Measurements from ENCODE around the gene NAALADL2.

Gene NAALADL2

DNA sequence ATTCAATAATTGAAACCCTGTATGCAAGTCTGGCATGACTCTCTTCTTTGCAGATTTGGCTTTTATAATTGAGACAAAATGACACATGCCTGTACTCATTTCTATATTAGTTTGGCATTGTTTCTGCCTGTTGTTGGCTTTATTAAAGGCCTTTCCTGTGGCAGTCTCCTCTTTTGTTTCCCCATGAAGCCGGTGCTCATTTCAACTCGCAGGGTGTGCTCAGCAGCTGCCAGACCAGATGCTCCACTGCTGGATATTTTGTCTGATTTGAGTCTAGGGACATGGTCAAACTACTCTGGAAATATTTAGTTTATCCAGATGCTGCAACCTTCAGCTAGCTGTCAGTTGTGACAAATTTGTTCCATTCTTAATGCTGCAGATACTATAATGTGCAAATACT lies 445.3 kb downstream of the NAALADL2 start:
- H3K9ac ChIP-seq (ENCODE audit: low read length): no peak overlapping the region
- no peaks in the 10 kb centered on the region for H3K27me3 ChIP-seq (ENCODE audit: control insufficient read depth, insufficient read depth, low read length)
- H3K4me1 ChIP-seq (ENCODE audit: control insufficient read depth, low read depth, low read length): no peaks in the 10 kb centered on the region
- no peak overlapping the region for H3K4me3 ChIP-seq (ENCODE audit: low read length)
- no peak overlapping the region for H3K27ac ChIP-seq (ENCODE audit: low read length)
- H3K9me3 ChIP-seq (ENCODE audit: control insufficient read depth, low read depth, low read length): no peaks in the 10 kb centered on the region
- no peaks in the 10 kb centered on the region for H3K36me3 ChIP-seq (ENCODE audit: control insufficient read depth, low read depth, low read length)

DNA sequence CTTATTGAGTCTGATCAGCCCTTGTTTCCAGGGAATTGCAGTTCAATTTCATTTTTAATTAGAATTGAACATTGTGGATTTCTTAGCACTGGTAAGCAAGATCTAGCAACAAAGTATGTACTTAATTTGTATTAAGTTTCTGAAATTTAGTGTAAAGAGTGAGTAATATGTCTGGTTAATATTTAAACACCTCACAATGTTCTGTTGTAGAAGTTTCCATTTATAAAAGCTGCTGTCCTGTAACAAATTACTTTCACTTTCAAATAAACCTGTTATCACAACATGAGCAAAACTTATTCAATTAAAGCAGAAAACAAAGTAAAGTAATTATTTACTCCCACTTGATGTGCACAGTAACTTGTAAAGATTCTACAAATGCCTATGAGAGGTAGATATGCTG lies 448.5 kb downstream of the NAALADL2 start:
- Histone ChIP-seq H3K9ac (ENCODE audit: low read length) (no peak overlapping the region), H3K4me3 (ENCODE audit: low read length) (no peak overlapping the region), H3K4me1 (ENCODE audit: control insufficient read depth, low read depth, low read length) (no peaks in the 10 kb centered on the region), H3K27ac (ENCODE audit: low read length) (no peak overlapping the region), H3K27me3 (ENCODE audit: control insufficient read depth, insufficient read depth, low read length) (no peaks in the 10 kb centered on the region), H3K36me3 (ENCODE audit: control insufficient read depth, low read depth, low read length) (no peaks in the 10 kb centered on the region), H3K9me3 (ENCODE audit: control insufficient read depth, low read depth, low read length) (no peaks in the 10 kb centered on the region)

GRCh38 chr3:175308097-175308496 lies 449.0 kb downstream of the NAALADL2 start:
- no peaks in the 10 kb centered on the region for H3K36me3 ChIP-seq (ENCODE audit: control insufficient read depth, low read depth, low read length)
- no peak overlapping the region for H3K27ac ChIP-seq (ENCODE audit: low read length)

GRCh38 chr3:175310046-175310445 lies 450.9 kb downstream of the NAALADL2 start:
- Histone ChIP-seq H3K9ac (ENCODE audit: low read length) (no peak overlapping the region), H3K4me1 (ENCODE audit: control insufficient read depth, low read depth, low read length) (no peaks in the 10 kb centered on the region), H3K9me3 (ENCODE audit: control insufficient read depth, low read depth, low read length) (no peaks in the 10 kb centered on the region), H3K27ac (ENCODE audit: low read length) (no peak overlapping the region), H3K4me3 (ENCODE audit: low read length) (no peak overlapping the region), H3K27me3 (ENCODE audit: control insufficient read depth, insufficient read depth, low read length) (no peaks in the 10 kb centered on the region), H3K36me3 (ENCODE audit: control insufficient read depth, low read depth, low read length) (no peaks in the 10 kb centered on the region)

More at GRCh38 chr3:175308097-175308496, 449.0 kb downstream of the NAALADL2 start:
- Histone ChIP-seq H3K27me3 (ENCODE audit: control insufficient read depth, insufficient read depth, low read length) (no peaks in the 10 kb centered on the region), H3K9me3 (ENCODE audit: control insufficient read depth, low read depth, low read length) (no peaks in the 10 kb centered on the region), H3K4me3 (ENCODE audit: low read length) (no peak overlapping the region), H3K9ac (ENCODE audit: low read length) (no peak overlapping the region), H3K4me1 (ENCODE audit: control insufficient read depth, low read depth, low read length) (no peaks in the 10 kb centered on the region)

DNA sequence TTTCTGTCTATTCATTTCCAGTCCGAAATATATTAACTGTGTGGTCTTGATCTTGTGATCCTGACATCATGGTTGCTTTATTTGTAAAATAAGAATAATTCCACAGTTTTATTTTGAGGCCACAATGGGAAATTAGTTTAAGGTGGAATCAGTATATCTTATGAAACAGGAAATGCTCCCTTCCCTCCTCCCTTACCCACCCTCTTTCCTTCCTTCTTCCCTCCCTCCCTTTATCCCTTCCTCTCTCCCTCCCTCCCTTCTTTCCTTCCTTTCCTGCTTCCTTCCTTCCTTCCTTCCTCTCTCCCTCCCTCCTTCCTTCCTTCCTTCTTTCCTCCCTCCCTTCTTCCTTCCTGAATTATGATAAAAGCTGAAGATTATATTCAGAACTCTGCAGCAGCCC lies 452.3 kb downstream of the NAALADL2 start:
- Histone ChIP-seq H3K9me3 (ENCODE audit: control insufficient read depth, low read depth, low read length) (no peaks in the 10 kb centered on the region), H3K4me1 (ENCODE audit: control insufficient read depth, low read depth, low read length) (no peaks in the 10 kb centered on the region), H3K27me3 (ENCODE audit: control insufficient read depth, insufficient read depth, low read length) (no peaks in the 10 kb centered on the region), H3K4me3 (ENCODE audit: low read length) (no peak overlapping the region), H3K27ac (ENCODE audit: low read length) (no peak overlapping the region), H3K36me3 (ENCODE audit: control insufficient read depth, low read depth, low read length) (no peaks in the 10 kb centered on the region), H3K9ac (ENCODE audit: low read length) (no peak overlapping the region)

- Histone ChIP-seq H3K4me1 (ENCODE audit: control insufficient read depth, low read depth, low read length) (no peaks in the 10 kb centered on the region), H3K27me3 (ENCODE audit: control insufficient read depth, insufficient read depth, low read length) (no peaks in the 10 kb centered on the region), H3K27ac (ENCODE audit: low read length) (no peak overlapping the region), H3K9me3 (ENCODE audit: control insufficient read depth, low read depth, low read length) (no peaks in the 10 kb centered on the region), H3K36me3 (ENCODE audit: control insufficient read depth, low read depth, low read length) (no peaks in the 10 kb centered on the region), H3K4me3 (ENCODE audit: low read length) (no peak overlapping the region), H3K9ac (ENCODE audit: low read length) (no peak overlapping the region)
Measured at GRCh38 chr3:175311946-175312345, 452.8 kb downstream of the NAALADL2 start.

DNA sequence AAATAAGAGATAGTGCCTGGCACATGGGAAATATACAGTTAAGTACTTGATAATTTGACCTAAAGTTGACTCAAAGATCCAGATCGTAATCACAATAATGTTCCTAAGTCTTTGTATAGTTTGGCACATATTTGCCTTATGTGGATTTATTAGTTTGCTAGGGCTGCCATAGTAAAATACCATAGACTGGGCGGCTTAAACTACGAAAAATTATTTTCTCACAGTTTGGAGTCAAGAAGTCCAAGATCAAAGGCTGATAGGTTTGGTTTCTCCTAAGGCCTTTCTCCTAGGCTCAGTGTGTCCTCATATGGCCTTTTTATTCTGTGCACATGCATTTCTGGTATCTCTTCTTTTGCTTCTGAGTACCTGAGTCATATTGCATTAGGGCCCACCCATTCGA lies 453.7 kb downstream of the NAALADL2 start:
- H3K9ac ChIP-seq (ENCODE audit: low read length): no peak overlapping the region
- H3K27ac ChIP-seq (ENCODE audit: low read length): no peak overlapping the region
- no peak overlapping the region for H3K4me3 ChIP-seq (ENCODE audit: low read length)
- H3K4me1 ChIP-seq (ENCODE audit: control insufficient read depth, low read depth, low read length): no peaks in the 10 kb centered on the region
- H3K27me3 ChIP-seq (ENCODE audit: control insufficient read depth, insufficient read depth, low read length): no peaks in the 10 kb centered on the region
- H3K36me3 ChIP-seq (ENCODE audit: control insufficient read depth, low read depth, low read length): no peaks in the 10 kb centered on the region
- H3K9me3 ChIP-seq (ENCODE audit: control insufficient read depth, low read depth, low read length): no peaks in the 10 kb centered on the region

- H3K27me3 ChIP-seq (ENCODE audit: control insufficient read depth, insufficient read depth, low read length): no peaks in the 10 kb centered on the region
- H3K36me3 ChIP-seq (ENCODE audit: control insufficient read depth, low read depth, low read length): no peaks in the 10 kb centered on the region
- no peak overlapping the region for H3K9ac ChIP-seq (ENCODE audit: low read length)
- no peak overlapping the region for H3K4me3 ChIP-seq (ENCODE audit: low read length)
- H3K9me3 ChIP-seq (ENCODE audit: control insufficient read depth, low read depth, low read length): no peaks in the 10 kb centered on the region
- H3K27ac ChIP-seq (ENCODE audit: low read length): no peak overlapping the region
- H3K4me1 ChIP-seq (ENCODE audit: control insufficient read depth, low read depth, low read length): no peaks in the 10 kb centered on the region
Measured at GRCh38 chr3:175316799-175317198, 457.7 kb downstream of the NAALADL2 start.

GRCh38 chr3:175325440-175325839 lies 466.3 kb downstream of the NAALADL2 start:
- no peak overlapping the region for H3K4me3 ChIP-seq (ENCODE audit: low read length)

GRCh38 chr3:175326041-175326440 lies 466.9 kb downstream of the NAALADL2 start:
- Histone ChIP-seq H3K9me3 (ENCODE audit: control insufficient read depth, low read depth, low read length) (no peaks in the 10 kb centered on the region), H3K4me1 (ENCODE audit: control insufficient read depth, low read depth, low read length) (no peaks in the 10 kb centered on the region), H3K4me3 (ENCODE audit: low read length) (no peak overlapping the region), H3K27ac (ENCODE audit: low read length) (no peak overlapping the region), H3K9ac (ENCODE audit: low read length) (no peak overlapping the region), H3K27me3 (ENCODE audit: control insufficient read depth, insufficient read depth, low read length) (no peaks in the 10 kb centered on the region), H3K36me3 (ENCODE audit: control insufficient read depth, low read depth, low read length) (no peaks in the 10 kb centered on the region)

More at GRCh38 chr3:175325440-175325839, 466.3 kb downstream of the NAALADL2 start:
- no peaks in the 10 kb centered on the region for H3K27me3 ChIP-seq (ENCODE audit: control insufficient read depth, insufficient read depth, low read length)
- H3K27ac ChIP-seq (ENCODE audit: low read length): no peak overlapping the region
- H3K9me3 ChIP-seq (ENCODE audit: control insufficient read depth, low read depth, low read length): no peaks in the 10 kb centered on the region
- no peaks in the 10 kb centered on the region for H3K36me3 ChIP-seq (ENCODE audit: control insufficient read depth, low read depth, low read length)
- H3K9ac ChIP-seq (ENCODE audit: low read length): no peak overlapping the region
- no peaks in the 10 kb centered on the region for H3K4me1 ChIP-seq (ENCODE audit: control insufficient read depth, low read depth, low read length)

GRCh38 chr3:175329373-175329772 lies 470.2 kb downstream of the NAALADL2 start:
- no peaks in the 10 kb centered on the region for H3K4me1 ChIP-seq (ENCODE audit: control insufficient read depth, low read depth, low read length)
- H3K27ac ChIP-seq (ENCODE audit: low read length): no peak overlapping the region
- no peaks in the 10 kb centered on the region for H3K27me3 ChIP-seq (ENCODE audit: control insufficient read depth, insufficient read depth, low read length)
- no peaks in the 10 kb centered on the region for H3K9me3 ChIP-seq (ENCODE audit: control insufficient read depth, low read depth, low read length)
- no peak overlapping the region for H3K4me3 ChIP-seq (ENCODE audit: low read length)
- H3K36me3 ChIP-seq (ENCODE audit: control insufficient read depth, low read depth, low read length): no peaks in the 10 kb centered on the region
- no peak overlapping the region for H3K9ac ChIP-seq (ENCODE audit: low read length)

- no peak overlapping the region for H3K9ac ChIP-seq (ENCODE audit: low read length)
- no peaks in the 10 kb centered on the region for H3K9me3 ChIP-seq (ENCODE audit: control insufficient read depth, low read depth, low read length)
- H3K27me3 ChIP-seq (ENCODE audit: control insufficient read depth, insufficient read depth, low read length): no peaks in the 10 kb centered on the region
- H3K36me3 ChIP-seq (ENCODE audit: control insufficient read depth, low read depth, low read length): no peaks in the 10 kb centered on the region
- no peak overlapping the region for H3K4me3 ChIP-seq (ENCODE audit: low read length)
- no peak overlapping the region for H3K27ac ChIP-seq (ENCODE audit: low read length)
- peaks cover 5% of the 10 kb centered on the region for H3K4me1 ChIP-seq (ENCODE audit: control insufficient read depth, low read depth, low read length)
Measured at GRCh38 chr3:175335229-175335628, 476.1 kb downstream of the NAALADL2 start.

Measured in iPS-18a (cell line).